K562 (cell line): Measurements from ENCODE around the gene TMEFF2.

ENCODE experiments used
- CUX1 ChIP-seq: fragments of 200-800 bp; sonication (Bioruptor generic); IDR thresholded peaks from 2 replicates; pipeline ENCODE4 v1.6.1; 2016; ENCODE audit warnings: missing genetic modification characterization, missing compliant biosample characterization
- EP300 ChIP-seq: IDR thresholded peaks from 2 replicates; pipeline ENCODE4 v1.6.1; 2012; ENCODE audit warnings: low read length, improper control_type of control experiment
- ETS1 ChIP-seq: conservative IDR thresholded peaks from 2 replicates; pipeline ENCODE4 v1.6.1; 2011; ENCODE audit warnings: low read depth, mild to moderate bottlenecking, low read length; ENCODE audit not compliant: control insufficient read depth
- FOSL1 ChIP-seq: fragments of 200-800 bp; sonication (Bioruptor generic); conservative IDR thresholded peaks from 2 replicates; pipeline ENCODE4 v1.6.1; 2016; ENCODE audit warnings: missing genetic modification characterization, missing compliant biosample characterization
- FOXK2 ChIP-seq, 2 experiments: fragments of 450-650 bp; IDR thresholded peaks in 1 of 2; conservative IDR thresholded peaks in 1 of 2; 2 replicates each; pipeline ENCODE4 v1.6.1; 2016; ENCODE audit warnings: low read depth in 2 of 2, mild to moderate bottlenecking in 1 of 2
- MEF2D ChIP-seq: conservative IDR thresholded peaks from 2 replicates; pipeline ENCODE4 v1.6.1; 2016; ENCODE audit warnings: low read depth, missing genetic modification characterization, missing compliant biosample characterization
- NFXL1 ChIP-seq: fragments of 450-650 bp; formaldehyde crosslinking; IDR thresholded peaks from 2 replicates; pipeline ENCODE4 v1.4.0; 2021; ENCODE audit warnings: mild to moderate bottlenecking
- POLR2AphosphoS5 ChIP-seq: IDR thresholded peaks from 2 replicates; pipeline ENCODE4 v1.6.1; 2011; ENCODE audit warnings: mild to moderate bottlenecking, low read depth, low read length, moderate library complexity; ENCODE audit not compliant: control insufficient read depth, insufficient read depth
- RNF2 ChIP-seq: sonication (generic); IDR thresholded peaks from 2 replicates; pipeline ENCODE4 v1.6.1; 2016
- USF2 ChIP-seq: sonication (generic); formaldehyde crosslinking; IDR thresholded peaks from 2 replicates; pipeline ENCODE4 v1.5.0; 2020; ENCODE audit warnings: missing genetic modification reagents

GRCh38 chr2:191983186-191983585 is 211.5 kb downstream of the TMEFF2 start:
- TF ChIP-seq CUX1 (no peak), USF2 (no peak), MEF2D (no peak), NFXL1 (no peak), FOXK2 (conservative IDR thresholded peaks at IDR 0.05 in 1 of 2, IDR thresholded peaks at IDR 0.05 in 1 of 2; ENCODE audit: low read depth in 2 of 2) (no peak), FOSL1 (tag) (no peak), EP300 (no peak), RNF2 (no peak), POLR2AphosphoS5 (no peak), ETS1 (no peak)
